ENCODE data around the gene BRMS1L.

DNA sequence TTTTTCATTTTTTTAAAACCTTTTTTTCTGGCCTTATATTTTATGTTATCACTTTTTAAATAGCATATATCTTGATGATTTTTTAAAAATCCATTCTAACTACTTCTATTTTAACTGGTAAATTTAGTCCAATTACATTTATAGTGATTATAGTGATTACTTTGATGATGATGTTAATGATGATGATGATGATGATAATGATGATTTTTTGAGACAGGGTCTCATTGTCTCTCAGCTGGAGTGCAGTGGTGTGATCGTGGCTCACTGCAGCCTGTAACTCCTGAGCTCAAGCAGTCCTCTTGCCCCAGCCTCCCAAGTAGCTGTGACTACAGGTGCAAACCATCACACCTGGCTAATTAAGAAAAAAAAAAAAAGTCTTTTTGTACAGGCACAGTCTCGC is 27.1 kb downstream of the BRMS1L start:
- TF ChIP-seq EED (CRISPR knock-in tag; IDR thresholded peaks at IDR 0.05) = no peak
- no peak for TF ChIP-seq ZNF7 (CRISPR knock-in tag; IDR thresholded peaks at IDR 0.05)
- TF ChIP-seq AGO1 (IDR thresholded peaks at IDR 0.05; ENCODE audit: low read depth, low read length, poor library complexity, severe bottlenecking) = no peak
- TF ChIP-seq PRDM4 (CRISPR knock-in tag; IDR thresholded peaks at IDR 0.05; ENCODE audit: borderline replicate concordance) = no peak
- TF ChIP-seq, protein P1, sequence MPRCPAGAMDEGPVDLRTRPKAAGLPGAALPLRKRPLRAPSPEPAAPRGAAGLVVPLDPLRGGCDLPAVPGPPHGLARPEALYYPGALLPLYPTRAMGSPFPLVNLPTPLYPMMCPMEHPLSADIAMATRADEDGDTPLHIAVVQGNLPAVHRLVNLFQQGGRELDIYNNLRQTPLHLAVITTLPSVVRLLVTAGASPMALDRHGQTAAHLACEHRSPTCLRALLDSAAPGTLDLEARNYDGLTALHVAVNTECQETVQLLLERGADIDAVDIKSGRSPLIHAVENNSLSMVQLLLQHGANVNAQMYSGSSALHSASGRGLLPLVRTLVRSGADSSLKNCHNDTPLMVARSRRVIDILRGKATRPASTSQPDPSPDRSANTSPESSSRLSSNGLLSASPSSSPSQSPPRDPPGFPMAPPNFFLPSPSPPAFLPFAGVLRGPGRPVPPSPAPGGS (CRISPR knock-in tag; IDR thresholded peaks at IDR 0.05) = no peak
- no peak for TF ChIP-seq ZBTB7A (CRISPR knock-in tag; IDR thresholded peaks at IDR 0.05)
- no peak for TF ChIP-seq TAF1 (CRISPR knock-in tag; IDR thresholded peaks at IDR 0.05)
- TF ChIP-seq ZNF552 (CRISPR knock-in tag; IDR thresholded peaks at IDR 0.05; ENCODE audit: borderline replicate concordance) = no peak
- no peak for TF ChIP-seq ZNF367 (CRISPR knock-in tag; IDR thresholded peaks at IDR 0.05; ENCODE audit: borderline replicate concordance)
- no peak for TF ChIP-seq ZNF629 (CRISPR knock-in tag; conservative IDR thresholded peaks at IDR 0.05)
- TF ChIP-seq, protein P2, sequence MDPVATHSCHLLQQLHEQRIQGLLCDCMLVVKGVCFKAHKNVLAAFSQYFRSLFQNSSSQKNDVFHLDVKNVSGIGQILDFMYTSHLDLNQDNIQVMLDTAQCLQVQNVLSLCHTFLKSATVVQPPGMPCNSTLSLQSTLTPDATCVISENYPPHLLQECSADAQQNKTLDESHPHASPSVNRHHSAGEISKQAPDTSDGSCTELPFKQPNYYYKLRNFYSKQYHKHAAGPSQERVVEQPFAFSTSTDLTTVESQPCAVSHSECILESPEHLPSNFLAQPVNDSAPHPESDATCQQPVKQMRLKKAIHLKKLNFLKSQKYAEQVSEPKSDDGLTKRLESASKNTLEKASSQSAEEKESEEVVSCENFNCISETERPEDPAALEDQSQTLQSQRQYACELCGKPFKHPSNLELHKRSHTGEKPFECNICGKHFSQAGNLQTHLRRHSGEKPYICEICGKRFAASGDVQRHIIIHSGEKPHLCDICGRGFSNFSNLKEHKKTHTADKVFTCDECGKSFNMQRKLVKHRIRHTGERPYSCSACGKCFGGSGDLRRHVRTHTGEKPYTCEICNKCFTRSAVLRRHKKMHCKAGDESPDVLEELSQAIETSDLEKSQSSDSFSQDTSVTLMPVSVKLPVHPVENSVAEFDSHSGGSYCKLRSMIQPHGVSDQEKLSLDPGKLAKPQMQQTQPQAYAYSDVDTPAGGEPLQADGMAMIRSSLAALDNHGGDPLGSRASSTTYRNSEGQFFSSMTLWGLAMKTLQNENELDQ (CRISPR knock-in tag; IDR thresholded peaks at IDR 0.05; ENCODE audit: borderline replicate concordance) = no peak

Measured in HepG2 (cell line).